Spleen (tissue), 11 donors: ENCODE measurements around the gene TAB2. TPM values are rescaled to one million over a fixed set of nuclear protein-coding genes. Genes with fewer than 3 reads are reported as not detected.

Source experiments
- DNase-seq: peaks from one replicate; pipeline ENCODE4 v3.0.0-alpha.2; 2020
- H3K27ac ChIP-seq, 8 donors: fragments of 200-600 bp; sonication (generic) in 7 of 8; 1 replicate in 4 of 8; 2 replicates in 4 of 8; pipeline versions ENCODE4 v1.5.0 to v1.8.0; 2016 to 2021; ENCODE audit warnings: inconsistent platforms in 4 of 8, mild to moderate bottlenecking in 4 of 8, moderate library complexity in 1 of 8
- H3K27me3 ChIP-seq, 7 donors: fragments of 200-600 bp; sonication (generic) in 6 of 7; replicated peaks in 1 of 7; 1 replicate in 4 of 7; 2 replicates in 3 of 7; pipeline versions ENCODE4 v1.5.0 to v1.8.0; 2016 to 2021; ENCODE audit warnings: inconsistent platforms in 3 of 7, mild to moderate bottlenecking in 1 of 7
- H3K36me3 ChIP-seq, 6 donors: fragments of 200-600 bp; sonication (generic) in 5 of 6; 1 replicate in 4 of 6; 2 replicates in 2 of 6; pipeline versions ENCODE4 v1.5.0 to v1.8.0; 2016 to 2021; ENCODE audit warnings: inconsistent platforms in 2 of 6
- H3K4me1 ChIP-seq, 6 donors: fragments of 200-600 bp; sonication (generic) in 5 of 6; 1 replicate in 3 of 6; 2 replicates in 3 of 6; pipeline versions ENCODE4 v1.5.0 to v1.8.0; 2016 to 2021; ENCODE audit warnings: inconsistent platforms in 3 of 6
- H3K4me3 ChIP-seq, 8 donors: fragments of 200-600 bp; sonication (generic) in 7 of 8; 1 replicate in 4 of 8; 2 replicates in 4 of 8; pipeline versions ENCODE4 v1.5.0 to v1.8.0; 2016 to 2021; ENCODE audit warnings: inconsistent platforms in 4 of 8, mild to moderate bottlenecking in 4 of 8, moderate library complexity in 2 of 8
- H3K9me3 ChIP-seq, 8 donors: fragments of 200-600 bp; sonication (generic) in 7 of 8; 1 replicate in 4 of 8; 2 replicates in 4 of 8; pipeline versions ENCODE4 v1.5.0 to v1.8.0; 2016 to 2021; ENCODE audit warnings: inconsistent platforms in 4 of 8
- CTCF ChIP-seq, 11 experiments: fragments of 200-600 bp in 7 of 11; fragments of 450-650 bp in 4 of 11; sonication (generic) in 4 of 11; IDR thresholded peaks in 8 of 11; conservative IDR thresholded peaks in 3 of 11; 1 replicate in 7 of 11; 2 replicates in 4 of 11; pipeline versions ENCODE4 v1.4.0 to v1.8.0; 2016 to 2021; ENCODE audit warnings: antibody characterized with exemption in 11 of 11, inconsistent platforms in 4 of 11, mild to moderate bottlenecking in 1 of 11
- POLR2A ChIP-seq, 3 donors: fragments of 450-650 bp; IDR thresholded peaks; one replicate each; pipeline ENCODE4 v1.5.1; 2017; ENCODE audit warnings: antibody characterized with exemption in 3 of 3, mild to moderate bottlenecking in 1 of 3
- POLR2AphosphoS5 ChIP-seq, 3 donors: sonication (generic); formaldehyde crosslinking; IDR thresholded peaks; one replicate each; pipeline ENCODE4 v1.5.1; 2017; ENCODE audit warnings: antibody characterized with exemption in 3 of 3
- WGBS, 5 donors: extraction: QIAGEN DNeasy Blood & Tissue Kit in 3 of 5; methylation state at CpG; one replicate each; pipeline versions ENCODE4 v1.1.5 to v1.1.7; 2013 to 2018; 5-methylcytosine and 5-hydroxymethylcytosine counted together
- intact Hi-C: fragments of 100-400 bp; cut with DNase I; formaldehyde crosslinking; loops from one replicate; pipeline ENCODE4 v1.15.0; 2023; ENCODE audit warnings: low total_unique reads
- polyA plus RNA-seq, 3 donors: library from polyadenylated mRNA; stranded (reverse); fragments of 200-250 nt; gene quantifications; one replicate each; pipeline ENCODE4 v1.2.1, GENCODE V29; 2013
- total RNA-seq, 7 donors: library from RNA; depleted of rRNA in 3 of 7; stranded (reverse); fragments of >200 nt in 3 of 7; fragmentation: NEBNext Ultra II Directional in 4 of 7; extraction: Animal tissue kit (Norgen Biotek cat#: 25700) in 4 of 7; gene quantifications; one replicate each; pipeline versions ENCODE4 v1.1.0 to v1.2.1, GENCODE V29; 2016 to 2021
- donor health status: healthy with polysubstance abuse.
- donor health status: DM: no; HTN: no; CAD: no; lungs with moderate emphysema.
- donor health status: DM: no; HTN: no; CAD: no.
- donor health status: Bipolar disorder and iron deficiency.
- donor health status: healthy.
- donor health status: DM: no; HTN: no; CAD: no.
- donor health status: DM: yes; HTN: yes; CAD: no.

Gene TAB2
- total and polyA plus RNA-seq, 10 donors, result 15.4 to 84.1 (median 70.9) TPM

GRCh38 chr6:149366267-149366921 is 48.9 kb downstream of the TAB2 start:
- peaks cover 0 to 19% (median 0%) of the 10 kb centered on the region in 6 donors for H3K36me3 ChIP-seq
- no peak for DNase-seq
- 63 to 84% (median 74%) methylated on average over 4 of the region's 4 CpGs for WGBS, 5 donors
- TF ChIP-seq POLR2A (IDR thresholded peaks at IDR 0.05), result no peak
- no peak for TF ChIP-seq POLR2AphosphoS5 (IDR thresholded peaks at IDR 0.05)
- TF ChIP-seq CTCF (IDR thresholded peaks at IDR 0.05 in 8 of 11, conservative IDR thresholded peaks at IDR 0.05 in 3 of 11), result no peak
- peak overlapping the region in 2 of 8 donors; percentile 6 to 27 for H3K27ac ChIP-seq
- H3K4me1 ChIP-seq, result peaks cover 4 to 88% (median 41%) of the 10 kb centered on the region in 6 donors
- no peaks in the 10 kb centered on the region for H3K27me3 ChIP-seq
- H3K4me3 ChIP-seq, result no peak overlapping the region
- no peaks in the 10 kb centered on the region for H3K9me3 ChIP-seq
- intact Hi-C loops, result no loop called here

- peaks cover 4 to 90% (median 55%) of the 10 kb centered on the region in 6 donors for H3K4me1 ChIP-seq
- intact Hi-C loops, result no loop called here
- H3K27me3 ChIP-seq, result no peaks in the 10 kb centered on the region
- peaks cover 0 to 23% (median 0%) of the 10 kb centered on the region in 6 donors for H3K36me3 ChIP-seq
- 69 to 94% (median 85%) methylated on average over 1 of the region's 1 CpG for WGBS, 5 donors
- TF ChIP-seq POLR2AphosphoS5 (IDR thresholded peaks at IDR 0.05) (no peak), POLR2A (IDR thresholded peaks at IDR 0.05) (no peak), CTCF (IDR thresholded peaks at IDR 0.05 in 8 of 11, conservative IDR thresholded peaks at IDR 0.05 in 3 of 11) (no peak)
- no peak for DNase-seq
- H3K27ac ChIP-seq, result no peak overlapping the region
- no peak overlapping the region for H3K4me3 ChIP-seq
- H3K9me3 ChIP-seq, result no peaks in the 10 kb centered on the region
Observed at GRCh38 chr6:149368065-149368464, 50.6 kb downstream of the TAB2 start.

GRCh38 chr6:149371154-149371553 is 53.6 kb downstream of the TAB2 start:
- Histone ChIP-seq H3K27me3 (no peaks in the 10 kb centered on the region), H3K4me1 (peaks cover 0 to 89% (median 39%) of the 10 kb centered on the region in 6 donors), H3K4me3 (no peak overlapping the region), H3K27ac (peak overlapping the region in 1 of 8 donors; percentile 31), H3K36me3 (peaks cover 0 to 35% (median 0%) of the 10 kb centered on the region in 6 donors), H3K9me3 (no peaks in the 10 kb centered on the region)
- DNase-seq, result no peak
- intact Hi-C loops, result no loop called here
- TF ChIP-seq POLR2A (IDR thresholded peaks at IDR 0.05) (no peak), CTCF (IDR thresholded peaks at IDR 0.05 in 8 of 11, conservative IDR thresholded peaks at IDR 0.05 in 3 of 11) (no peak), POLR2AphosphoS5 (IDR thresholded peaks at IDR 0.05) (no peak)

GRCh38 chr6:149372062-149372461 is 54.5 kb downstream of the TAB2 start:
- intact Hi-C loops, result no loop called here
- no peak for TF ChIP-seq CTCF (IDR thresholded peaks at IDR 0.05 in 8 of 11, conservative IDR thresholded peaks at IDR 0.05 in 3 of 11)
- TF ChIP-seq POLR2A (IDR thresholded peaks at IDR 0.05), result no peak
- no peak for TF ChIP-seq POLR2AphosphoS5 (IDR thresholded peaks at IDR 0.05)
- 48 to 100% (median 72%) methylated on average over 2 of the region's 2 CpGs for WGBS, 5 donors

More at GRCh38 chr6:149372062-149372461, 54.5 kb downstream of the TAB2 start:
- Histone ChIP-seq H3K4me3 (no peak overlapping the region), H3K27ac (no peak overlapping the region), H3K36me3 (peaks cover 0 to 35% (median 0%) of the 10 kb centered on the region in 6 donors), H3K27me3 (no peaks in the 10 kb centered on the region), H3K4me1 (peaks cover 0 to 80% (median 35%) of the 10 kb centered on the region in 6 donors), H3K9me3 (no peaks in the 10 kb centered on the region)
- no peak for DNase-seq
